Middle frontal gyrus (tissue), 1 donor: ENCODE results near the gene PKHD1.

Source experiments
- DNase-seq: peaks from one replicate; pipeline ENCODE4 v3.0.0-alpha.2; 2015; ENCODE audit warnings: low spot score; ENCODE audit errors: extremely low spot score

Gene PKHD1

GRCh38 chr6:51704932-51705540 lies 382.4 kb downstream of the PKHD1 start:
- DNase-seq: no peak

GRCh38 chr6:51702851-51703250 lies 384.6 kb downstream of the PKHD1 start:
- no peak for DNase-seq

GRCh38 chr6:51684603-51685002 lies 402.8 kb downstream of the PKHD1 start:
- no peak for DNase-seq

GRCh38 chr6:51684038-51684437 lies 403.4 kb downstream of the PKHD1 start:
- DNase-seq: no peak

GRCh38 chr6:51678905-51679620 lies 408.4 kb downstream of the PKHD1 start:
- DNase-seq: no peak

- no peak for DNase-seq
These were observed 409.1 kb downstream of the PKHD1 start for GRCh38 chr6:51678274-51678673.

GRCh38 chr6:51675922-51676275 lies 411.5 kb downstream of the PKHD1 start:
- no peak for DNase-seq

GRCh38 chr6:51675020-51675921 lies 412.1 kb downstream of the PKHD1 start:
- no peak for DNase-seq

GRCh38 chr6:51663525-51663924 lies 423.9 kb downstream of the PKHD1 start:
- DNase-seq: no peak

- DNase-seq: no peak
These were observed 426.6 kb downstream of the PKHD1 start for GRCh38 chr6:51660767-51661166.

- no peak for DNase-seq
These were observed 429.9 kb downstream of the PKHD1 start for GRCh38 chr6:51657491-51657890.

GRCh38 chr6:51655517-51655916 lies 431.9 kb downstream of the PKHD1 start:
- no peak for DNase-seq

GRCh38 chr6:51654647-51655046 lies 432.8 kb downstream of the PKHD1 start:
- no peak for DNase-seq

GRCh38 chr6:51651132-51651817 lies 436.1 kb downstream of the PKHD1 start:
- DNase-seq: no peak

- DNase-seq: no peak
These were observed 438.6 kb downstream of the PKHD1 start for GRCh38 chr6:51648774-51649173.

- no peak for DNase-seq
These were observed 439.2 kb downstream of the PKHD1 start for GRCh38 chr6:51648236-51648635.

GRCh38 chr6:51644426-51644825 lies 443.0 kb downstream of the PKHD1 start:
- DNase-seq: no peak

- no peak for DNase-seq
These were observed 447.4 kb downstream of the PKHD1 start for GRCh38 chr6:51640021-51640420.

- DNase-seq: no peak
These were observed 454.0 kb downstream of the PKHD1 start for GRCh38 chr6:51633424-51633823.

- no peak for DNase-seq
These were observed 457.4 kb downstream of the PKHD1 start for GRCh38 chr6:51630011-51630410.

- DNase-seq: no peak
These were observed 461.0 kb downstream of the PKHD1 start for GRCh38 chr6:51626391-51626790.

GRCh38 chr6:51625566-51625965 lies 461.8 kb downstream of the PKHD1 start:
- DNase-seq: no peak
